RPMI7951 (cell line): ENCODE data around the gene OAT. TPM values are rescaled to one million over a fixed set of nuclear protein-coding genes. Genes with fewer than 3 reads are reported as not detected.

Source experiments
- DNase-seq: peaks from one replicate; pipeline ENCODE4 v3.0.0-alpha.2; 2012; ENCODE audit warnings: low read depth
- total RNA-seq: library from RNA; depleted of rRNA; stranded (reverse); fragments of >200 nt; shearing (Covaris generic); gene quantifications from 2 replicates; pipeline ENCODE4 v1.2.3, GENCODE V29; 2014; rRNA removed

The OAT gene
- 167 and 187 TPM in 2 replicates for total RNA-seq

- DNase-seq: peak; percentile 93
These were observed at the start of gene OAT for GRCh38 chr10:124418726-124419501. Gene OAT, minus strand, starts transcription at chr10:124418923. Its CDS starts 6,752 bp downstream, at chr10:124412171.

GRCh38 chr10:124467165-124467564 lies 48.4 kb upstream of the OAT start:
- DNase-seq: no peak

- no peak for DNase-seq
These were observed 47.2 kb upstream of the OAT start for GRCh38 chr10:124465777-124466488.

GRCh38 chr10:124465003-124465776 lies 46.5 kb upstream of the OAT start:
- DNase-seq: no peak

GRCh38 chr10:124464028-124464965 lies 45.6 kb upstream of the OAT start:
- no peak for DNase-seq

- DNase-seq: no peak
These were observed 43.6 kb upstream of the OAT start for GRCh38 chr10:124462348-124462695.

GRCh38 chr10:124461642-124462347 lies 43.1 kb upstream of the OAT start, which contains the start of gene LHPP:
Gene LHPP, plus strand, starts transcription at chr10:124461823. Its CDS starts 40 bp downstream, at chr10:124461863.
- DNase-seq: peak; percentile 74

- DNase-seq: no peak
These were observed 41.4 kb upstream of the OAT start for GRCh38 chr10:124460144-124460543.

- no peak for DNase-seq
These were observed 40.7 kb upstream of the OAT start for GRCh38 chr10:124459395-124459794.

GRCh38 chr10:124458889-124459288 lies 40.2 kb upstream of the OAT start:
- no peak for DNase-seq

GRCh38 chr10:124458473-124458872 lies 39.8 kb upstream of the OAT start:
- no peak for DNase-seq

GRCh38 chr10:124455441-124455840 lies 36.7 kb upstream of the OAT start:
- no peak for DNase-seq

GRCh38 chr10:124453960-124454610 lies 35.4 kb upstream of the OAT start:
- no peak for DNase-seq

- DNase-seq: no peak
These were observed 32.6 kb upstream of the OAT start for GRCh38 chr10:124451276-124451675.

- DNase-seq: no peak
These were observed 32.0 kb upstream of the OAT start for GRCh38 chr10:124450783-124451057.

- no peak for DNase-seq
These were observed 31.5 kb upstream of the OAT start, which contains the start of gene NKX1-2 for GRCh38 chr10:124450012-124450782. Gene NKX1-2, minus strand, starts transcription at chr10:124450035. Its CDS starts 92 bp downstream, at chr10:124449943.

- no peak for DNase-seq
These were observed 30.7 kb upstream of the OAT start for GRCh38 chr10:124449170-124450011.

GRCh38 chr10:124448696-124449169 lies 30.0 kb upstream of the OAT start:
- no peak for DNase-seq
